ENCODE results near the gene DENND4C.
"Not testable (repeated sequence)": the region's sequence is repeated elsewhere in the genome, so short reads cannot be mapped to it uniquely, and the experiment has no call there.

DENND4C gene

DNA sequence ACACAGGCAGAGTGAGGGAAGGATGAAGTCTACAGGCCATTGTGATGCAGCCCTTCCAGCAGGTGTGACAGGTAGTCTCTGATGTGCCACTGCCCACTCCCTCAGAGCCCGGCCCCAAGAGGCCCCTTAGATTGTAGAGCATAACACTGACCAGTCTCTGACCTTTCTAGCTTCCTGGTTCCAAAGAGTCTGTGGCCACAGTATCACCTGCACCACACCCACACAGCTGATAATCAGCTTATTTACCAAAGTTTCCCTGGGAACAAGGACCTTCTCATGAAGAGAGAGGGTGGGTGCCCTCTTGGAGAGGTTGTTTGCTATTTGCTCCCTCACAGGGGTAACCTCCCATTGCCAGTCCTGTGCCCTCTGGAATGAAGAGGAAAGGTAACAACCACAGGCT lies 167.4 kb downstream of the DENND4C start:
- no peak for TF ChIP-seq CTCF (IDR thresholded peaks at IDR 0.05; ENCODE audit: insufficient read depth, low read depth, low read length, missing control alignments)
- DNase-seq (ENCODE audit: low read depth): no peak
- H3K4me3 ChIP-seq (ENCODE audit: low read depth, low read length): no peak overlapping the region

DNA sequence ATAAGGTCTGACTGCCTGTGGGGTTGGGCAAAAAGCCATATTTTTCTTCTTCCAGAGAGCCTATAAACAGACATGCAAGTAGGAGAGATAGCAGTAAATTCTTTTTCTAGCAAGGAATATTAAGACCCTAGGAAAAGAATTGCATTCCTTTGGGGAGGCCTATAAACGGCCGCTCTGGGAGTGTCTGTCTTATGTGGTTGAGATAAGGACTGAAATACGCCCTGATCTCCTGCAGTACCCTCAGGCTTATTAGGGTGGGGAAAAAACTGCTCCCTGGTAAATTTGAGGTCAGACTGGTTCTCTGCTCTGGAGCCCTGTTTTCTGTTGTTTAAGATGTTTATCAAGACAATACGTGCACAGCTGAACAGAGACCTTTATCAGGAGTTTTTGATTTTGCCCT lies 172.7 kb downstream of the DENND4C start:
- not testable (repeated sequence) for DNase-seq (ENCODE audit: low read depth); H3K4me3 ChIP-seq (ENCODE audit: low read depth, low read length)

- DNase-seq (ENCODE audit: low read depth): no peak
- no peak for TF ChIP-seq CTCF (IDR thresholded peaks at IDR 0.05; ENCODE audit: insufficient read depth, low read depth, low read length, missing control alignments)
- H3K4me3 ChIP-seq (ENCODE audit: low read depth, low read length): no peak overlapping the region
Observed at GRCh38 chr9:19404283-19405075, 174.0 kb downstream of the DENND4C start.

GRCh38 chr9:19405771-19406170 lies 175.3 kb downstream of the DENND4C start:
- H3K4me3 ChIP-seq (ENCODE audit: low read depth, low read length): no peak overlapping the region
- no peak for TF ChIP-seq CTCF (IDR thresholded peaks at IDR 0.05; ENCODE audit: insufficient read depth, low read depth, low read length, missing control alignments)
- no peak for DNase-seq (ENCODE audit: low read depth)

- H3K4me3 ChIP-seq (ENCODE audit: low read depth, low read length): peak overlapping the region; percentile 75
- DNase-seq (ENCODE audit: low read depth): no peak
- no peak for TF ChIP-seq CTCF (IDR thresholded peaks at IDR 0.05; ENCODE audit: insufficient read depth, low read depth, low read length, missing control alignments)
Observed at GRCh38 chr9:19408316-19408692, 177.8 kb downstream of the DENND4C start.

DNA sequence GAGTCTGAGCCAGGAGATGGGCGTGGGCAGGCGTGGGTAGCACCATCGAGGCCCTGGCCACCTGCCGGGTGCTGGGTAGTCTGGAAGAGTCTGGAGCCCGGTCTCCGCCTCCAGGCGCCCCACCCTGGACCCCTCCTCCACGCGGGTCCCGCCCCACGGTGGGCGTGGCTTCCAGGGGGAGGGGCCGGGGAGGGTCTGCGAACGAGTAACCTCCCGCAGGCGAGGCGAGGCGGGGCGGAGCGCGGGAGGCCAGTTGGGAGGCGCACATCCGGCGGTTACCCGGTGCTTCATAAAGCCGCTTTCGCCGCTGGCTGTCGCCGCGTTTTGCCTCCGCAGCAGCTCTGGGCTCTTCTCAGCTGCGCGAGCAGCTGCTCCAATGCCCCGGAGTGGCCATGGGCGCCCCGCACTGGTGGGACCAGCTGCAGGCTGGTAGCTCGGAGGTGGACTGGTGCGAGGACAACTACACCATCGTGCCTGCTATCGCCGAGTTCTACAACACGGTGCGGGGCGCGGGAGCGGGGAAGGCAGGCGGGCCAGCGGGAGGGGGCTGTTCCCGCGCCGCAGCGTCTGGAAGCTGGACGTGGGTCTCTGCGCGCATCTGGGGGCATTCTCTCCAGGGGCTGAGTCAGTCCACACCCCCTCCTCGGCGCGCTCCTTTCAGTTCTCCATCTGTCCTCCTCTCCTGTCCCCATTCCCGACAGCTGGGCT lies 178.4 kb downstream of the DENND4C start, which contains the start of gene ACER2:
Gene ACER2, plus strand, starts transcription at position 317 of the 708 bp plus-strand sequence. Its CDS starts 76 bp downstream, at position 393.
- peak within 1 kb of the TSS; percentile 75 for H3K4me3 ChIP-seq (ENCODE audit: low read depth, low read length)

More for the DNA sequence above, 178.4 kb downstream of the DENND4C start, which contains the start of gene ACER2:
- peak; percentile 9 for TF ChIP-seq CTCF (IDR thresholded peaks at IDR 0.05; ENCODE audit: insufficient read depth, low read depth, low read length, missing control alignments)
- DNase-seq (ENCODE audit: low read depth): peak; percentile 95

All from GM12865 (cell line).